ENCODE results near the gene CD47.

CD47 gene

DNA sequence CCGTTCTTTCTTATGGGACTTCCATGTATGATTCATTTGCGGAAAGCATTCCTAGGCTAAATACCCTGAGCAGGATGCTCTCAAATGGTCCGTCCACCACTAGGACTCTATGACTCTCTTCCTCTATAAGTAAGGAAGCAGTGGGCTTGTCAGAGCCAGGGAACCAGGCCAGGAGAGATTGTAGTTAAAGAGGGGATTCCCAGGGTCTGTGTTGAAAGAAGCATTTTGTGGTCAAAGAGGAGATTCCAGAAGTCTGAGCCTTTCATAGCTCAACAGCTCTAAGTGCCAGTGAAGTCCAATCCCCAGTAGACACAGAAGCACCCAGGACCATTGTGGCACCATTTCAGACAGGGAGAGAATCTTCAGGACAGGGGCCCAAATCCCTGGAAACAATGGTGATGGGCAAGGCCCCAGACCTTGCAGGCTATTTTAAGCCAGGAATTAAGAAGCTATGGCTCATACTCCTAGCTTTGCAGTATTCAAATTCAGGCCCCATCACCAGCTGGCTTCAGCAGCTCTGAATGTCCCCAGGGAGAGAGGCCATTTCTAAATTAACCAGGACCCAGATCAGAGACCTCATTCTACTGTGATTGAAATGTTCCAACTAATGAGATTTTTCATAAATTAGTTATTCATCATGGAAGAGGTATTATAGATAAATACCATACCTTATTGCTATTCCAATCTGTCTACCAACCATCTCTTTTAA is 81.7 kb downstream of the CD47 start:
- peak; percentile 91 for DNase-seq

DNA sequence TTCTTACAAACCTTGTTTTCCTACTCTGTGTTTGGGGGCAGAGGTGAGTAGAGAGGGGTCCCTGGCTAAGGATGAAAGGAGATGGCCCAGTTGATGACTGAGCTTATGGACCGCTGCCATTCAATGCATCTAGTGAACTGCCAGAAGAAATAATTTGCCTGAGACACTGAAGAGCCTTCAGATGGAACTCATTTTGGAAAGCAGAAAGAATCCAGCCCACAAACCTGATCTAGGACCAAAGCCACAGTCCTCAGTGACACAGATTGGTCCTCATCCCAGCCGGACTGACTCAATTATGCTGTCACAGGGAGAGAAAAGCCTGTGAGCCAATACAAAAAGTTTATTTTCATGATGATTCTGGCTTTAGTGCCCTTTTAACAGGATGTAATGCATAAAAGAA is 82.7 kb downstream of the CD47 start:
- peak; percentile 34 for DNase-seq

DNA sequence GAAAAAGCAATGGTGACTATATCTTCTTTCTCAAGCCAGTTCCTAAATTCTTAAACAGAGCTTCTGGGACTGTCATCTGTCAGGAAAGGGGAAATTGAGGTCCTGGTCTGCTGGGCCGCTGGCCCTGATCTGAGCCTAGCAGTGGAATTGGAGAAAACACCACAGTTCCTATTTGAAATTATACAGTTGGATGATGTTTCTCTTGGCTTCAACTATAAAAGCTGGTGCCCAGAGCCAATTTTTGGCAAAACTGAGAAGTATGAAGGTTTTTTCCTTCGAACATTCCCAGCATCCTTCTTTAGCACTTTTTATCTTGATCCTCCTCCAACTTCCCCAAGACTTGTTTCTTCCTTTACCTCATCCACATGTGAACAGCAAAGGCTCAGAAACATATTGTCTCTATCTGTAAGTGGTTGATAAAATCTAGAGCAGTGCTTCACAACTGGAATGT is 83.9 kb downstream of the CD47 start:
- DNase-seq = no peak

DNA sequence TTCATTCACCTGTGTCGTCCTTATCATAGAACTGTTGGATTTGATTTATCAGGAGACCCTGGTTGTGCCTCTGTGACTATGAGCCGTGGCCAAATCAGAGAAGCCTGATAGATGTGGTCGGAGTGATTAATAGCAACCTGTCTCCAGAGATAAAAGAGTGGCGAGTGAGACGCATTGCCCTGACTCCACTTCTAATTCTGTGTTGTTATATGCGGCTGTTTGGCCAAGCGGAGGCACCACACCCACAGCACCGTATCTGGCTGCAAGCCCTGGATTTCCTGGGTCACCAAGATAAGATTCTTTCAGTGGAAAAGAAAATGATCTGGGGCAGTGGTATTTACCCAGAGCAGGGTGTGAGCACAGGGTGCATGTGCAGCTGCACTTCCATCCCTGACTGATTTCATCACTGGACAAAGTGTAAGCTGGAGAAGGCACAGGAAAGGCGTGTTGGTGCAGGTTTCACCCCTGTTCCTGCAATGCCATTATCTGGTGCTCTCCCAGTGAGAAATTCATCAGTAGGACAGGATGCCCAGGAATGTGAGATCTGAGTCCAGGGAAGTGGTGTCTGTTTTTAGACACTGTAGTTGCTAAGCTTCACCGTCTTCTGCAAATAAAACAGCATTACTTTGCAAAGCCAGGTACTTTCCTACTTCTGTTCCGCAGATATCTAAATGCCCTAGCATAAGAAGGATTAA is 84.6 kb downstream of the CD47 start:
- DNase-seq = no peak

DNA sequence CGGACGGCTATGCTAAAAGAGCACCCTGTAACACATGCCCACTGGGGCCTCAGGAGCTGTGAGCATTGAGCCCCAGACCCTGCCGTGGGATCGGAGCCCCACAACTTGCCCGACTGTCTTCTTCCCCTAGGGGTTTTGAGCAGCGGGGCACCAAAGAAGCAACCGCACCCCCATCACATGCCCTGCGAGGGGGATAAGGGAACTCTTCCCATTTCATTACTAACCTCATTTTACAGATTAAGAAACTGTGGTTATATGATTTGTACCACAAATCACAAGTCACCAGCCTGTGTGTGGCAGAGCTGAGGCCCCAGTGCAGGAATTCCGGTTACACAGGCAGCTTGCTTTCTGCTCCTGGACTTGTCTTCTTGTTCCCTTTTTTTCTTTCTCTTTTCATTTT is 86.2 kb downstream of the CD47 start:
- DNase-seq = no peak

DNA sequence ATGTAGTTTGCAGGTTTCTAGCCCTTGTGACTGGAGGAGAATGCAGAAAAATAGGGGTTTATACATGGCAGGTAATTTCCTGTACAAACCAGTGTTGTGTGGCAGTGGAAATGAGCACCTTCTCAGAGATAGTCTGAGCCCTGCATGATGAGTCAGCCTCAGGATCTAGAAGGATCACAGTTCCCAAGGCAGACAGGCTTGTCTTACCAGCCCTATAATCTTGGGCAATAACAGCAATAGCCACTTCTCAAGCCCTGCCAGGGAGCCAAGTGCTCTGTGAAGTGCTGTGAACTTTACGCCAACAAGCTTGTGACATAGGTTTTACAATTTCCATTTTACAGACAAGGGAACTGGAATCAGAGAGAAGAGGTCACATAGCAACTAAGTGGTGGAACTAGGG is 89.4 kb downstream of the CD47 start:
- DNase-seq = no peak

DNA sequence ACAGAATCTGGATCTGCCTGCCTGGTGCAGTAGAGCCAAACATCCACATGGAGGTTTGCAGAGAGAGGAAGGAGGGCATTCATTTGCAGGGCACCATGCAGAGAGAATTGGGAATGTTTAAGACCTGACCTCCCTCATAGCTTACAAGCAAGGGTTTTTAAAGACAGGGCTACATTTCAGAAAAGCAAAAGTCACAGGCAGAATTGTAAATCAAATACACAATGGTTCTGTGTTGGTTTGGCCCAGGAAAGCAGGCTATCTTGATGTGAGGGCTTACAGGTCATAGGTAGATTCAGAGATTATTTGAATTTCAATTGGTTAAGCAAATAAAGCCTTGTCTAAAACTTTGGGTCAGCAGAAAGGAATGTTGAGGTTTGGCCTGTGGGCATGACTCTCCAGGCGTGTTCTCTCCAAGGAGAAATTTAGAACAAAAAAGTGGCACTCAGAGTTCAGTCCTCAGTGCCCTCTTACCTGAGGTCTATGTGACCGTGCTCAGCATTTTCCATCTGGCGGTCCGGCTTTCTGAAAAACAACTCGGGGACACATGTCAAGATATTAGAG is 91.5 kb downstream of the CD47 start:
- DNase-seq = no peak

DNA sequence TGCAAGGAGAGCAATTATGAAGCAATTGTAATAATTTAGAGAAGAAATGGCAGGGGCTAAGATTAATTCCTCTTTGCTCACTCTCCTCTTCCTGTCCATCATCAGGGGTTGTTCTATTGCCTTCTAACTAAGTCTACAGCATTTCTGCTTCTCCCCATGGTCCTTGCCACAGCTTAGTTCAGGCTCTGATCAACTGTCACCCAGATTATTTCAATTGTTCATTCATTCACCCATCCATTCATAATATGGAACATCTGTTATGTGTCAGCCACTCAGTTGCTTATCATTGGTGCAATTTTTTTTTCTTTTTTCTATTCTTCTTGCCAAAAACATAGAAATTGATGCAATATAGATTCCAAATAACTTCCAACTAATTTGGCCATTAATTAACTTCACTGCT is 93.2 kb downstream of the CD47 start:
- no peak for DNase-seq

DNA sequence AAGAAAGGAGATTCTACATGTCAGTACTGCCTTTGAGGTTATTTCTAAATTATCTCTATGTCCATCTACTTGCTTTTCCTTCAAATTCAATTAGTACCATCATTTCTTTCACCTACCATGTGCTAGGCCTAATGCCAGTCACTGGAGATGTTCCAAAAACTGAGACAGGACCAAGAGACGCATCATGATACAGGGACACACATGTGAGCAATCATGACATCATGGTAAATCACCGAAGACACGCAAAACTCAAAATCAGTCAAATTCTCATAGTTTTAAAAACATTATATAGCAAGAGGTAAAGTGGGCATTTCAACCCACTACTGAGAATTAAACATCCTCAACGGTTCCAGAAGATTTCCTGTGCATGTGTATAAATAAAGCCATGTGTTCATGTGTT is 95.0 kb downstream of the CD47 start:
- no peak for DNase-seq

DNA sequence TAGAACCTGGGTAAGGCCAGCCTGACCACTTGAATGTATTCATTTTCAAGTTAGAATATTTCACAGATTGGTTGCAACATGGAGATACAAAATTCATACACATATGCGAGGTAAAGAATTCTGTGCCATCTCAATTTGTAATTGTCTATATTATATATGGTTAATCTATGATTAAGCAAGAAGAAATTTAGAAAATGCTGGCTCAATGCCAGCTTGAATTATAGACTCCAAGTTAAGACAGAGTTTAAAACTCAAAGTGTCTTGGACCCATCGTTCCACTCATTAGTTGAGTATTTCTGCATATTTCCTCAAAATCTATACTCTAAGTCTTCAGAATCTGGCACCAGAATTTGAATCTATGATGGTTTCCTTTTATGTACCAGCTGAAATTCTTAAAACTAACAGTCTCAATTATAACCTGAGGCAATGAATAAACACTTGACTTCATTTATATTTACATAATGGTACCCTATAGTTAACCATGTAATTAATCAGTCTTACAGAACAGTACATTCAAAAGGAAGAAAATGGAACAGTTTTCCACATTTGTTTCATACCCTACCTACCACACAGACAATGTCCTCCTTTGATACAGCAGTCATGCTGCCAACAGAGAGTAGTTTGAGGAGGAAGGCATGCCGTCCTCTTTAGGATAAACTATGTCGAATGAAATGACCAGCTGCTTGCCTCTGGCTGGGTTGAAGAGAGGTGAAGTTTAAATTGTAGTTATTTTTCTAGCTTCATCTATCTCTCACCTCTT is 95.7 kb downstream of the CD47 start:
- no peak for DNase-seq

DNA sequence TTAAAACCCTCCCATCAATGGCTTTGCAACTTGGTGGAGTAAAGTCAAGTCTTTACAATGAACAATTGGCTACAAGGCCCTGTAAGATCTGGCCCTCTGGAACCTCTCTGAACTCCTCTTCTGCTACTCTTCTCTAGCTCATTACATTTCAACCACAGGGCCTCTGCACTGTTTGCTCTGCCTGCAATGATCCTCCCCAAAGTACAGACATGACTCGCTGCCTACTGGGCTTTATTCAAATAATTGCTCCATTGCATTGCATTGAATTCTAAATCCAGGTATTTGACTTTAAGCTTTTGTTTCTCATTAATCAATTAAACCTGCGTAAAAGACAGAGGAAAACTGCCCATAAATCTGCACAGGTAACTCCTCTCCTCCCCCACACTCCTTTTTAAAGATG is 96.7 kb downstream of the CD47 start:
- DNase-seq = no peak

DNA sequence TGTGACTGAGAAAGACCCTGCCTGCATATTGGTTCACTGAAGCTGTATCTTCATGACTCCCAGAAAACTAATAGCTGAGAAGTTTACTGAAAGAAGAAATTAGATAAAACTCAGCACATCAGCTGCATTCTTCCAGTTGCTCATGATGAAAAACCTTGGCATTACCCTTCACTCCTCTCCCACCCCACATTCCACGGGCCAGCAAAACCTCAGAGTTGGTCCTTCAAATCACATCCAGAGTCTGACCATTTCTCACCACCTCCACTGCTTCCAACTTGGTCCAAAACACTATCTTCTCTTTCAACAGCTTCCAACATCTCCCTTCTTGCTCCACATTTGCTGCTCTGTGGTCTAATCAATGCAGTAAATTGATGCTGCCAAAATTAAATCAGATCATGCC is 97.1 kb downstream of the CD47 start:
- peak; percentile 61 for DNase-seq
